Adrenal gland (tissue), 5 donors: Measurements from ENCODE around the gene SOWAHA.

Experiments
- CTCF ChIP-seq, 6 experiments: fragments of 450-650 bp in 4 of 6; fragments of 200-600 bp in 2 of 6; sonication (generic) in 1 of 6; IDR thresholded peaks; 1 replicate in 5 of 6; 2 replicates in 1 of 6; pipeline versions ENCODE4 v1.5.1 to v1.8.0; 2016 to 2021; ENCODE audit warnings: antibody characterized with exemption in 6 of 6, mild to moderate bottlenecking in 2 of 6, moderate library complexity in 1 of 6
- POLR2A ChIP-seq, 2 donors: fragments of 450-650 bp; IDR thresholded peaks; one replicate each; pipeline ENCODE4 v1.6.1; 2017; ENCODE audit warnings: antibody characterized with exemption in 2 of 2, mild to moderate bottlenecking in 2 of 2, moderate library complexity in 1 of 2
- donor health status: DM: no; HTN: no; CAD: no.

GRCh38 chr5:132764051-132764450, 49.1 kb upstream of the SOWAHA start:
- no peak for TF ChIP-seq CTCF (IDR thresholded peaks at IDR 0.05)
- no peak for TF ChIP-seq POLR2A (IDR thresholded peaks at IDR 0.05)
